ENCODE measurements around the gene MLH3. TPM values are rescaled to one million over a fixed set of nuclear protein-coding genes. Genes with fewer than 3 reads are reported as not detected.

The MLH3 gene
- total RNA-seq, 1 donor: 25.9 TPM

- TF ChIP-seq CTCF (IDR thresholded peaks at IDR 0.05; ENCODE audit: insufficient read depth, low read depth, low read length): no peak
- DNase-seq (ENCODE audit: low read depth): no peak
- H3K4me3 ChIP-seq (ENCODE audit: low read depth, low read length): no peak overlapping the region
These were observed 85.6 kb downstream of the MLH3 start for GRCh38 chr14:74965486-74966153.

- H3K4me3 ChIP-seq (ENCODE audit: low read depth, low read length): no peak overlapping the region
- TF ChIP-seq CTCF (IDR thresholded peaks at IDR 0.05; ENCODE audit: insufficient read depth, low read depth, low read length): no peak
- DNase-seq (ENCODE audit: low read depth): no peak
These were observed 86.3 kb downstream of the MLH3 start for GRCh38 chr14:74964787-74965485.

Small RNA genes lying within 50 kb of the gene (small RNA-seq; reads per million reads assigned to genes)
- gene RNU6-689P: not detected

Other genes starting within 250 kb of the MLH3 start
- gene PROX2, start 175.3 kb downstream of the MLH3 start, total RNA-seq: under 0.01 TPM in 1 of 2 replicates, not detected in the other
- 61.5 and 62.6 TPM in 2 replicates for gene DLST, start 169.6 kb downstream of the MLH3 start, total RNA-seq
- gene RPS6KL1, start 128.2 kb downstream of the MLH3 start, total RNA-seq: 1.6 and 2.2 TPM in 2 replicates
- 0.64 and 0.86 TPM in 2 replicates for gene PGF, start 95.9 kb downstream of the MLH3 start, total RNA-seq
- 46.6 and 49.6 TPM in 2 replicates for gene EIF2B2, start 48.5 kb downstream of the MLH3 start, total RNA-seq
- gene ACYP1, start 12.6 kb upstream of the MLH3 start, total RNA-seq: 2.9 and 11.2 TPM in 2 replicates
- gene ZC2HC1C, start 18.2 kb upstream of the MLH3 start, total RNA-seq: 0.64 and 2.2 TPM in 2 replicates
- 32.0 and 39.3 TPM in 2 replicates for gene NEK9, start 75.6 kb upstream of the MLH3 start, total RNA-seq
- 215 and 279 TPM in 2 replicates for gene TMED10, start 125.1 kb upstream of the MLH3 start, total RNA-seq
- 108 and 122 TPM in 2 replicates for gene FOS, start 227.4 kb upstream of the MLH3 start, total RNA-seq